UCSD-AML1 (cell line): ENCODE results near the gene SAYSD1.
A peak's percentile ranks its signal among the peaks of the same experiment; 100 is the strongest.

Source experiments
- DNase-seq: peaks from one replicate; lab custom pipeline; 2025; ENCODE audit not compliant: unreplicated experiment; lab: John Stamatoyannopoulos, UW

The SAYSD1 gene

GRCh38 chr6:39108041-39108839, 6.7 kb downstream of the SAYSD1 start:
- DNase-seq: no peak

- no peak for DNase-seq
Observed at GRCh38 chr6:39107641-39108040, 7.3 kb downstream of the SAYSD1 start.

GRCh38 chr6:39107034-39107433, 8.0 kb downstream of the SAYSD1 start:
- DNase-seq: no peak

- DNase-seq: no peak
Observed at GRCh38 chr6:39104528-39104927, 10.5 kb downstream of the SAYSD1 start.

- DNase-seq: no peak
Observed at GRCh38 chr6:39102821-39103136, 12.2 kb downstream of the SAYSD1 start.

GRCh38 chr6:39102071-39102820, 12.7 kb downstream of the SAYSD1 start:
- peak; percentile 25 for DNase-seq

- no peak for DNase-seq
Observed at GRCh38 chr6:39100358-39100757, 14.6 kb downstream of the SAYSD1 start.

- DNase-seq: no peak
Observed at GRCh38 chr6:39095578-39095977, 19.4 kb downstream of the SAYSD1 start.

GRCh38 chr6:39093149-39093708, 21.8 kb downstream of the SAYSD1 start:
- no peak for DNase-seq

GRCh38 chr6:39092124-39092523, 22.9 kb downstream of the SAYSD1 start:
- DNase-seq: peak; percentile 40

GRCh38 chr6:39091220-39091619, 23.8 kb downstream of the SAYSD1 start:
- DNase-seq: no peak

- DNase-seq: no peak
Observed at GRCh38 chr6:39090036-39090435, 24.9 kb downstream of the SAYSD1 start.

GRCh38 chr6:39088331-39088730, 26.7 kb downstream of the SAYSD1 start:
- DNase-seq: peak; percentile 45

- DNase-seq: no peak
Observed at GRCh38 chr6:39087197-39087596, 27.8 kb downstream of the SAYSD1 start.

- no peak for DNase-seq
Observed at GRCh38 chr6:39086711-39087110, 28.3 kb downstream of the SAYSD1 start.

GRCh38 chr6:39086294-39086693, 28.7 kb downstream of the SAYSD1 start:
- DNase-seq: no peak

- no peak for DNase-seq
Observed at GRCh38 chr6:39085129-39085797, 29.7 kb downstream of the SAYSD1 start.

GRCh38 chr6:39084506-39084905, 30.5 kb downstream of the SAYSD1 start:
- no peak for DNase-seq

- DNase-seq: no peak
Observed at GRCh38 chr6:39083231-39083634, 31.8 kb downstream of the SAYSD1 start.

- DNase-seq: no peak
Observed at GRCh38 chr6:39082310-39082709, 32.7 kb downstream of the SAYSD1 start.

GRCh38 chr6:39080246-39080875, 34.6 kb downstream of the SAYSD1 start:
- DNase-seq: no peak
